GM19452 (cell line): ENCODE data around the gene MPST.
A peak's percentile ranks its signal among the peaks of the same experiment; 100 is the strongest.
"Not testable (repeated sequence)": the region's sequence is repeated elsewhere in the genome, so short reads cannot be mapped to it uniquely, and the experiment has no call there.

Experiments
- ATAC-seq: cut with Tn5 transposase; IDR thresholded peaks from one replicate; pipeline ENCODE4 v1.9.1; 2021; ENCODE audit not compliant: unreplicated experiment

Gene MPST

DNA sequence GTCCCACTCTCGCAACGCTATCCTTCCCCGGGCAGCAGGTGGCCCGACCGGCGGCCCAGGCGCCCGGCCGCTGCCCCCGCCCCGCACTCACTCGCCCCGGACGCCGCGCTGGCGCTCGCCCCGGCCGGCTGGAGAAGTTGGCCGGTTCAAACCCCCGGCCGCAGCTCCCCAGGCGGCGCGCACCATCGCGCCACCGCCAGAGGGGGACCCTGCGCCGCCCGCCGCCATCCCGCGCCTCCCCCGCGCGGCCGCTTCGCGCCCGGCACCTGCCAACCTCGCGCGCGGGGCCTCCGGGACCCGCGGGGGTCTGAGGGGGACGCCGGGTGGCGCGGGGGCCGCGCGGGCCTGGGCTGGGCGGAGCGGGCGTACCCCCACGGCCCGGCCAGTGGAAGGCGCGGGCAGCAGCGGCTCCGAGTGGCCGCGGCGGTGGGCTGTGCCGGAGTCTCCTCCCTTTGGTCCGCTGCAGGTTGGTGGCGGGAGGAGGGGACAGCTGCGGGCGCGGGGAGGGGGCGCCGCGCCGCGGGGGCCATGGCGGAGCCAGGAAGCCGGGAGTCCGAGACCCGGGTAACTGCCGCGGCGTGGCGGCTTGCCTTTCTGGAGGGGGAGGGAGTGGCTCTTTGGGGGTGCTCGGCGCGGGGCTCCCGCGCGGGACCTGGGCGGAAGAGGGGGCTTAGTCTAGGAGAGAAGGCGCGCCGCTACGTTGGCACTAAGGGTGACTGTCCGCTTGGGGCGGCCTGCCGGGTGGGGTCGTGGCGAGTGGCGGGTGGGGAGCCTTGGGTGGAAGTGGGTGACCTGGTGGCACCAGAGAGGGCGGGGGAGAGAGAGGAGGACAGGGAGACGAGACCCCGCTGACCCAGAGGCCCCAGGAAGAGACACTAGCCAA, at the start of gene MPST, which contains the start of gene TST:
Gene MPST (plus strand): TSS at position 434 of the 883 bp plus-strand sequence. CDS start 95 bp downstream, at position 529.
Gene TST (minus strand): TSS at position 139 of the 883 bp plus-strand sequence. CDS start 715 bp downstream, outside the sequence.
- ATAC-seq = peak; percentile 71

DNA sequence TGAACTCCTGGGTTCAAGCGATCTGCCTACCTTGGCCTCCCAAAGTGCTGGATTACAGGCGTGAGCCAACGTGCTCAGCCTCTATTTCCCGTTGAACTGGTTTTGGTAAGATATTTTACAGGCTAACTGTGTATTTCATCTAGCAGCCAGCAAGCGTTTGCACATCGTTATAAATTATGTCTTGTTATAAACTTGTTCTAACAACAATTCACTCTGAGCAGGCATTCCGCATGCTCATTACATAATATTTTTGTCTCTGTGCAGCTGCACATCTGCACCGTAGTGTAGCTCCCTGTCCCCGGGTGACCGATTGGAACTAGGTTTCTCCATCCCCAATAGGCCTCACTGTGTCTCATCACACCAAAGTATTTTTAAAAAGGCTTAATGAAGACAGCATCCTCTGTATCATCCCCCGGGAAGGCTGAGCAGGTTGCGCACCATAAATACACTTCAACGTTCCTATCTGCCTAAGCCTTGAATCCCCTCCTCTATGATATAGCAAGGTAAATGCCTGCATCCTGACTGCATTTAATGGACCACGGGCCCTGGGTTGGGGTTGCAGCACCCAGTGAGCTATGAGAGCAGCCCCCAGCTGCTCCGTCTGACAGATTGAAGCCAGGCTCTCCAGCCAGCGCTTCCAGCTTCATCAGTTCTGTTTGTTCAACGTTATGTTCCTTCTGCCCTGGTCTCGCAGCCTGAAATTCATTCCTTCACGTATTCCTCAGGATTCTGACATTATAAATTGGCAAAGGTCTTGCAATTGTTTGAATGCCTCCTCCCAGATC, 48.0 kb upstream of the MPST start:
- ATAC-seq = no peak

DNA sequence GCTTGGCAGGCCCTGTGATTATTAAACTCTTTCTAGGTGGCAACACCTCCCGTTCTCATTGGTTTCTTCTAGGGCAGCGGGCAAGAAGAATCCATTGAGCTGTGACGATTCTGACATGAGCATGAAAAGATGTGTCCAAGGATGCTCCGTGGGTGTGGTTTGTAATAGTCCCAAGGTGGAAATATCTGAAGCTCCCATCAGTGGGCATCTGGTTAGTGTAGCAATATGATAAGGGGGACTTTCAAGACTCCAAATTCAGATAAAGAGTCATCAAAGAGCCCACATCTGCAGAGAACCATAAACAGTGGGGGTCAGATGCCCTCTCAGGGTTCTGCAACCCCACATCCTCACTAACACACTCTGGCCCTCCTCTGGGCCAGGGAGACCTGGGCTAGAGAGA, 42.9 kb upstream of the MPST start:
- ATAC-seq = no peak

DNA sequence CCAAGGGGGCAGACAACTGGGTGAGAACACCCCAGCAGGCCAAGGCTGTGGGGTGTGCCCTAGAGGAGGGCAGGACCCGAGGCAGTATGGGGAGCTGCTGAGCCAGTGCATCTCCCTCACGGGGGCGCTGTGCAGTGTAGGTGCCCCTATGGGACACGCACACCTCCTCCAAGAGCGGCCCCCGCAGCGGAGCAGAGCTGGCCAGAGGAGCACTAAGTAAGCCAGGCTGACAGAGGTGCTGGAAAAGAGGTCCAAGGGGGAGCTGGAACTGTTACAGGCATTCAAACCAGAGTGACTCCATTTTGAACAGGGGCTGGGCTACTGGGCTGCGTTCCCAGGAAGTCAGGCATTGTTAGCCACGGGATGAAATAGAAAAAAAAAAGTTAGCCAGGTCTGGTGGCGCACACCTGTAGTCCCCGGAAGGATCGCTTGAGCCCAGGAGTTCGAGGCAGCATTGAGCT, 42.1 kb upstream of the MPST start:
- ATAC-seq = no peak

DNA sequence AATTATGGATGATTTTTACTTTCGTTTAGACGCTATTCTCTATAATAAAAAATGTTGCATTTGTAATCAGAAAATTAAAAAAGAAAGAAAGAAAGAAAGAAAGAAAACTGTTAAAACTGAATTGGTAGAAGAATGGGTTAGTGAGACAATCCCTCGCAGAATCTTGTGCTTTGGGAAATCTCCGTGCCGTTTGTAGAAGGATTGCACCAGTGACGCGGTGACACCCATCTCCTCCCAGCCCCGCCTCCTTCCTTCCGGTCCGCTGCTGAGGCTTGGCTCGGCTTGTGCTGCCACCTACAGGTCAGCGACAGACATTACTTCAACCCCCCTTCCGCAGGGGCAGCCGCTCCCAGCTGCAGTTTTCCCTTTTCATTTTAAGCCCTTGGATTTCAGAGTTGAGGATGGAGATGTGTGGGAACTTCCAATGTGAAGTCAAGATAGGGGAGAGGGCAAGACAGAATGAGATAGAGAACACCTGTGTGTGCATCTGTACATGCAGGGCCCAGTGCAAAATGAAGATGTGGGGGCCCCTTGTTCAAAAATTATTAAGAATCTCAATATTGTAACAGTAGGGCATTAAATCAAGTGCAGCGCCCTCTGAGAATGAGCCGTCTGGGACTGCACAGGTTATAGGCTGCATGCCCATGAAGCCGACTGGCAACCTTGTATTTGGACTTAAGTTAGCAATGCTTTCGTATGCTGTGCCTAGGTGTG, 41.4 kb upstream of the MPST start:
- peak; percentile 76 for ATAC-seq

DNA sequence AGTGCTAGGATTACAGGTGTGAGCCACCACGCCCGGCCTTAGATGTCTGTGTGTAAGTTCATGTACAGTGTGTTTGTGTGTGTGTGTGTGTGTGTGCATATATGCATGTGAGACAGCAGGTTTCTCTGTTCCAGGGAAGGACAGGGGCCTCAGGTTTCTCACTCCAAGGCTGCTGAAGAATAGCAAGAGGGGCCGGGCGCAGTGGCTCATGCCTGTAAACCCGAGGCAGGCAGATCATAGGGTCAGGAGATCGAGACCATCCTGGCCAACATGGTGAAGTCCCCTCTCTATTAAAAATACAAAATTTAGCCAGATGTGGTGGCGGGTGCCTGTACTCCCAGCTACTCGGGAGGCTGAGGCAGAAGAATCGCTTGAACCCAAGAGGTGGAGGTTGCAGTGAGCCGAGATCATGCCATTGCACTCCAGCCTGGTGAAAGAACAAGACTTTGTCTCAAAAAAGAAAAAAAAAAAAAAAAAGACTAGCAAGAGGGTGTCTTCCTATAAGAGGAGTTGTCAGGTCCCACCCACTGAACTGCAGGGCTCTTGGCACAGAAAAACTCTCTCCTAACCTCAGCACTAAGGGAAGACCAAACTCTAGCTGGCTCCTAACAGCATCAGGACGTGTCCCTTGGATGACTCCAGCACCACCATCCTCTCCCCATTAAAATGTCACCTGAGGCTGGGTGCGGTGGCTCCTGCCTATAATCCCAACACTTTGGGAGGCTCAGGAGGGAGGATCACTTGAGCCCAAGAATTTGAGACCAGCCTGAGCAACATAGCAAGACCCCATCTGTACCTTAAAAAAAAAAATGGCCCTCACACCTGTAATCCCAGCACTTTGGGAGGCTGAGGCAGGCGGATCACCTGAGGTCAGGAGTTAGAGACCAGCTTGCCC, 40.3 kb upstream of the MPST start:
- ATAC-seq = no peak

DNA sequence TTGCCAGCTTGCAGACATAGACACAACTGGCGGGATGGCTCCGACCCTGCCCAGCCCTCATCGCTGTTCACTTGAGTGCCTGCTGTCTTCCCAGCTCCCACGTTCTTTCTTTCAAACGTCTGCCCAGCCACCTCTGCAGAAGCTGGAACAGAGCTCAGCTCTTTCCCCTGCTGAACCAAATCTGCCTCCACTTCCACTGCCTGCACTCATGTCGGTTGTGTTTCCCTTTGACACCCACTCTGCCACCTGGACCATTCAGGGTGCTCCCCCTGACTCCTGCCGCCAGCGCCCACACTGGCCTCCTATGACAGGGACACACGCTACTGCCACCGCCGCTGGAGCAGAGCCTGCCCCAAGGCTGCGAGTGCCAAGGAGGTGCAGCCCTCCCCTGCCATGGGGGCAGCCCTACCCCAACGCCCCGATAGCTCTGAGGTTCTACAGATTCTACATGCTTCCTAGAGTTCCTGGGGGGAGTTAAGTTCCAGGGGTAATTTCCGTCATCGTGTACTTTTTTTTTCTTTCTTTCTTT, 38.2 kb upstream of the MPST start:
- no peak for ATAC-seq

DNA sequence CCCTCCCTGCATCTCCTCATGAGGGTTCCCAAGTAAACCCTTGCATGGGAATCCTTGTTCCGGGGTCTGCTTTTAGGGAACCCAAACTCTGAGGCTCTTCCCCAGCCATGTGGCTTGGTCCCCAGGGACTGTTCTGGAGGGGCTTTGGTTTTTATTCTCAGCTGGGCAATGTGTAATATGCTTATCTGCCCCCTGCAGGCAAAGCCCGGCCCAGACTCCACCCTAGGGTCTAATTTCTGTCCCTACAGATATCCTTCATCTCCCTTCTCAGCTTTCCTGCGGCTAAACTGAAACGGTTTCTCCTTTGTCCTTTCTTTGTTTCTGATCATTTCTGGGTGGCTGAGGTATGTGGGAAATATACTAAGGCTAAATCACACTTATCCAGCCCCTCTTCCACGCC, 37.4 kb upstream of the MPST start:
- no peak for ATAC-seq

DNA sequence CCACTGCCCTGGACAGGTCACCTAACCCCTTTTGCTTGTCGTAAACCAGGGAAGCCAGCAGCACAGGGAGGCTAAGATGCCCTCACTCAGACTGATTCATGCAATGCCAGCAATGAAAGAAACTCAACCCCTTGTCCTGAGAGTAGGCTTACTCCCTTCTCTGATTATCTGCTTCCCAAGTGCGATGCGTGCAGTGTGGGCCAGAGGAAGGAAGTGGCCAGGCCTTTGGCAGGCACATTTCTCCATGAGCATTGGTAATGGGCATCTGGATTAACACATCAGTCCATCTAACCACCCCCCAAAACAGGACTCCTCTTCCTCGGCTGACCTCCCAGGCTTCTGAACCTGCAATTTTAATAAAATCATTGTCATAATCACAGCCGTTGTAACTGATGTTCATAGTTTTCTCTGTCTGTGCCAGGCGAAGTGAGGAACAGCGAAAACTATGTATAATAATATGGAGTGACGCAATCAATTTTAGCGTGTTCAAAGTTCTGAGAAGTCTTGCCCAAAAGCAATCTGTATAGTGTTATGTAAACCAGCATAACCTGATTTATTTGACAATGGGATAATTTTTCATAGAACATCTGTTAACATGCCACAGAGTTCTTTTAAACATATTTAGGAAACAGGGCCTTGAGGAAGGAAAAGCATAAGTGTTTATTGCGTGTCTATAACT, 34.2 kb upstream of the MPST start:
- ATAC-seq = no peak

DNA sequence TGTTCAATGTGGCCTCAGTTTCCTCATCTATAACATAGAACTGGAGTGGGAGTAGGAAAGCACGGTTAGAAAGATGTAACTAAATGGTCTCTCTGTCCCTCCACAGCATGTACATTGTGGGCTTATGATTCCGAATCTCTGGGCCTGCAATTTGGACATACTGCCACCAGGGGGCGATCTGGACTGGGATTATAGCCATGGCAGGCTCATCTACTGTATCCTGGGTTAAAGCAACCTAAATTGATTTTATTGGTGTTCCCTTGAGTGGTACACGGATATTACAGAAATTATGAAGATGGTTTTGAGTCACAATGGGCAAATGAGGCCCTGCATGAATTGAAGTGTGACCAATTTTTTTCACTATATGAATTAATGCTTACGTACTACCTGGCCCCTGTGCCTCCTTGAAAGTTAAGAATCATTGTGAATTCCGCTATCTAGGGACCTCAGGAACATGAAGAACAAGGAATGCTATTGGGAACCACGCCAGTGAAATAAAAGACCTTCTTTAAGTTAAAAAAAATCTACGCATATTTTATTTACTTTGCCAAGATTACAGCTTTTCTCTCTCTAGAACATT, 33.2 kb upstream of the MPST start:
- ATAC-seq = no peak

DNA sequence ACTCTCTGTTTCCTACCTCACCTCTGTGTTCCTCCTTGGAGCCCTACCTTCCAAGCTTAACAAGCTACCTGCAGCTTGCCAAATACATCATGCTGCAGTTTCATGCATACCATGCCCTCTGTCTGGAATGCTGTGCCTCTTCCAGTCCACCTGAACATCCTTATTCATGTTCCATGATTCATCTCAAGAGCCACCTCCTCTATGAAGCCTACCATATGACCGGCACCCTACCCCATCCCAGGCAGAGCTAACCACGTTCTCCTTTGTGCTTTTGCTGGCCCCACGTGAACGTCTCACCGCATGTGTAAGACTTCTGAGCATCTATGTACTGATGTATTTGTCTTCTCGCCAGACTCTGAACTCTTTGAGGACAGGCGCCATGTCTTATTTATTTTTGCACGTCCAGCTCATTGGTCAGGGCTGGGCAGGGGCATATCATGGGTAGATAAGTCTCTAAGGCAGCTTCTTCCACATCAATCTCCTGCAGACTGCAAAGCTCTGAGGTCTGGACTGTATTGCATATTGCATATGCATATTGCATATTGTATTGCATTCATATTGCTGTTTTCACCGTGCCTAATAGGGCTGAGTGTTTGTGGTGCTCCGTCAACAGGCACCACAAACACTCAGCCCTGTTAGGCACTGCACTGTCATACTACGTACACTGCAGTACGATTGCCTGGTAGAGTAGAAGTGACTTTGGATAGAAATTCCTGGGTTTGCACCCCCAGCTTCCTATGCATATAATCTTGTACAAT, 31.3 kb upstream of the MPST start:
- no peak for ATAC-seq

DNA sequence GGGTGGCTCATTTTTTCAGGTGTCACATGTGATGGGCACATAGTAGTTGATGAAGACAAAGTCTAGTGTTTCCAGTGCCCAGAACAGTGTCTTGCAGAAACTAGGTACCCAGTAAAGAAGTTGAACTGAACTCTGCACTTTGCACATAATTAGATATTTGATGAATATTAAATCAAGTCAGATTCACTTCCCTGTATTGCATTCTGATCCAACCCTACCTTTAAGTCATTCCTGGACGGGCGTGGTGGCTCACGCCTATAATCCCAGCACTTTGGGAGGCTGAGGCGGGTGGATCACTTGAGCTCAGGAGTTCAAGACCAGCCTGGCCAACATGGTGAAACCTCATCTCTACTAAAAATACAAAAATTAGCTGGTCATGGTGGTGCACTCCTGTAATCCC, 30.5 kb upstream of the MPST start:
- not testable (repeated sequence) for ATAC-seq

DNA sequence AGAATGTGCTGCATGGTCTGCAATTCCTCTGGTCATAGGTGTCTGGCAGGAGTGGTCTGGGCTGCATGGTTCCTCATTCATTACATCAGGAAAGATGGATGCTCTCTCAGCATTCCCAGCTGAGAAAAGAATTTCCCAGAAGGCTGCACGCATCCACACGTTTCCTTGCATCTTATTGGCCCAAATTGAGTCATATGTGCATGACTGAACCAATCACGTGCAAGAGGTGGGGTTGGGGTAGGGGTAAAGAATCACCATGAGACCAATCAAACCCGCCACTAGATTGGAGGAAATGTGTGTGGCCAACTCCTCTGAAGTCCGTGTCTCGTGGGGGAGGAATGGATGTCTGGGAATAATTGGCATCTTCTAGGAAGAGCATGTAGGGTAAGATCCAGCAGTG, 29.1 kb upstream of the MPST start:
- ATAC-seq = no peak

DNA sequence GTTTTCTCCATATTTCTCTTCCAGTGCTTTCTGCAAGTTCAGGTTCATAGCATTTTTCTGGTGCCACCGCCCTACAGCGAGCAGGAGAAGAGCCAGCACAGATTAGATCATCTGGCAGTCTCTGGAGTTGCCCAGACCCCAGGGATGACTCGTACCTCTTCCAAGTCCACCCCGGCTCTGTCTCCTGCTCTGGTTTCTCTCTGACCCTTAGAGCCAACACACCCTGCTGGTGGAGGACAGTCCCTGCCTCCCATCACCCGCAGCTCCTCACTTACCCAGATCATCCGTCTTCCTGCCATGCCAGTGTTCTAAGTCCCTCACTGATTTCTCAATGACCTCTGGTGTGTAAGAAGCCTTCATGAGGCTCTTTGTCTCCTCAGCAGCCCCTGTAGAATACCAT, 28.3 kb upstream of the MPST start:
- no peak for ATAC-seq

DNA sequence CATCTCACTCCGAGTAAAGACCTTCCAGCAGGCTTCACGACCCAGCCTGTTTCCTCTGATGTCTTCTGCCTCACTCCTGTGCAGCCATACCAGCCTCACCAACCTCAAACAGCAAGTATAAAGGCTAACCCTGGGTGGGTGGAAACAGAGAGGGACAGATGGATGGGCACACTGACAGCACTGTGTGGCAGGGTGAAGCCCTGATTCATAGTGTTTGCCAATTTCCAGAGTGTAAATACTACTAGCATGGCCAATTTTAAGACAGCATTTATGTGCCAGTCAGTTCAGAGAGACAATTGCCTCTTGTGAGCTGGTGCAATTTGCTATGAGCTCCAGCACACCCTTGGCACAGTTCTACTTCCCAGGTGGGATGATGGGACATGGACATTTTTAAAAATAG, 21.8 kb upstream of the MPST start:
- no peak for ATAC-seq

DNA sequence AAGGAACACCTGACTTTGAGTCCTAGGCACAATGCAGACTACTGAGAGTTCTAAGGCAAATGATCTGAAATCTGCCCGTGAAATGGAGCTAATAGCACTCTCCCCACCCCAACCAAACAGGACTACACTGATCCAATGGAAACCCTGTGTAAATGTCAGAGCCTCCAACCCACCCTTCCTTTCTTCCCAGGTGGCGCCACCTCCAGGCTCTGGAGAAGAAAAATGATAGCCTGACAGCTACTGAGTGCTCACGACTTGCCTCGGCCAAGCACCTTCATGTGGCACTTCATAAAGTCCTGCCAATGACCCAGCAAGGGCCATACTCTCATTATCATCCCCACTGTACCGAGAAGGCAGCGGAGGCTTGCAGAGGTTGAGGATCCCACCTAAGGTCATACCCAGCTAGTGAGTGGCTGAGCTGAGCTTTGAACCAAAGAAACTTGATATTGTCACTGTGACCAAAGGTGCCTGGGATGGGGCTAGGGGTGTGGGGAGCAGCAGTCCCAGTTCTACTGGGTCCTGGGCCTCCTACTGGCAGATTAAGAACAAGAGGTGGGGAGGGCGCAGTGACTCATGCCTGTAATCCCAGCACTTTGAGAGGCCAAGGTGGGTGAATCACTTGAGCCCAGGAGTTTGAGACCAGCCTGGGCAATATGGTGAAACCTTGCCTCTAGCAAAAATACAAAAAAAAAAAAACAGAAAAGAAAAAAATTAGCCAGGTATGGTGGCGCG, 20.8 kb upstream of the MPST start:
- no peak for ATAC-seq

DNA sequence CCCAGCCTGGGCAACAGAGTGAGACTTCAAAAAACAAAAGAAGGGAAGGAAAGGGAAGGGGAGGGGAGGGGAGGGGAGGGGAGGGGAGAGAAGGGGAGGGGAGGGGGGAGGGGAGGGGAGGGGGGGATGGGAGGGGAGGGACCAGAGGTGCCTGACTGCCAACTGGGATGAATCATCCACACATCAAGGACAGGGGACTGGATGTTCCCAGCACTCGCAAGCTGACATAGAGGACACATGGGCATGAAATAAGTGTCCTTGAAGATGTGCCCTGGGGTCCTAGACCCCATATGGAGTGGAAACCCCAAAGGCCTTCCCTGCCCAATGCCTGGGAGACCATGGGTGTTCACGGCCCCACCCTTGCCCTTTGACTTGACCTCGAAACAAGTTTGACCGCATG, 20.1 kb upstream of the MPST start:
- ATAC-seq = no peak
